Spleen (tissue), 7 donors: ENCODE measurements around the gene MT1HL1.

Experiments
- CTCF ChIP-seq, 11 experiments: fragments of 200-600 bp in 7 of 11; fragments of 450-650 bp in 4 of 11; sonication (generic) in 4 of 11; IDR thresholded peaks in 8 of 11; conservative IDR thresholded peaks in 3 of 11; 1 replicate in 7 of 11; 2 replicates in 4 of 11; pipeline versions ENCODE4 v1.4.0 to v1.8.0; 2016 to 2021; ENCODE audit warnings: antibody characterized with exemption in 11 of 11, inconsistent platforms in 4 of 11, mild to moderate bottlenecking in 1 of 11
- POLR2A ChIP-seq, 3 donors: fragments of 450-650 bp; IDR thresholded peaks; one replicate each; pipeline ENCODE4 v1.5.1; 2017; ENCODE audit warnings: antibody characterized with exemption in 3 of 3, mild to moderate bottlenecking in 1 of 3
- POLR2AphosphoS5 ChIP-seq, 3 donors: sonication (generic); formaldehyde crosslinking; IDR thresholded peaks; one replicate each; pipeline ENCODE4 v1.5.1; 2017; ENCODE audit warnings: antibody characterized with exemption in 3 of 3
- donor health status: DM: no; HTN: no; CAD: no; lungs with moderate emphysema.
- donor health status: DM: no; HTN: no; CAD: no.
- donor health status: DM: no; HTN: no; CAD: no.

- TF ChIP-seq CTCF (IDR thresholded peaks at IDR 0.05 in 8 of 11, conservative IDR thresholded peaks at IDR 0.05 in 3 of 11) = no peak
- TF ChIP-seq POLR2AphosphoS5 (IDR thresholded peaks at IDR 0.05) = no peak
- no peak for TF ChIP-seq POLR2A (IDR thresholded peaks at IDR 0.05)
Observed at GRCh38 chr1:237035759-237036158, 31.5 kb upstream of the MT1HL1 start.
